ENCODE measurements around the gene SLC25A10. TPM values are rescaled to one million over a fixed set of nuclear protein-coding genes. Genes with fewer than 3 reads are reported as not detected.

SLC25A10 gene
- total RNA-seq, 1 experiment from 2014 or later = 117 TPM

- no TSS peak for BruUV-seq (replicated peaks)
- CTCF ChIA-PET = no interaction called here
- no peak overlapping the region for H3K4me3 ChIP-seq (ENCODE audit: low read length)
- no peak overlapping the region for H3K4me2 ChIP-seq (ENCODE audit: low read length)
- no peaks in the 10 kb centered on the region for H3F3A ChIP-seq (ENCODE audit: low read length, unreplicated experiment)
- H3K9me3 ChIP-seq (ENCODE audit: low read length) = no peaks in the 10 kb centered on the region
- POLR2A ChIA-PET (ENCODE audit: unreplicated experiment) = no interaction called here
- H3K27ac ChIP-seq (ENCODE audit: low read length) = no peak overlapping the region
- H3K9me2 ChIP-seq (replicated peaks; ENCODE audit: low read length) = no peaks in the 10 kb centered on the region
- no peaks in the 10 kb centered on the region for H3K27me3 ChIP-seq (ENCODE audit: low read length)
- intact Hi-C loops (cut with micrococcal nuclease) = no loop called here
- ATAC-seq (no peak), DNase-seq (no peak)
- H4K20me1 ChIP-seq (ENCODE audit: low read length) = peaks cover 38% of the 10 kb centered on the region
- TF ChIP-seq EZH2phosphoT487 (IDR thresholded peaks at IDR 0.05; ENCODE audit: borderline replicate concordance, low read length) (no peak), EZH2 (IDR thresholded peaks at IDR 0.05; ENCODE audit: low read length, unreplicated experiment) (no peak), CTCF (conservative IDR thresholded peaks at IDR 0.05; ENCODE audit: low read depth, low read length) (no peak)
- H3K4me1 ChIP-seq (ENCODE audit: insufficient read depth, low read length) = 0 out of 2 replicates have a peak, but pooled peaks cover 1% of the 10 kb centered on the region
- H2AFZ ChIP-seq (ENCODE audit: low read length) = no peak overlapping the region
- peaks cover 50% of the 10 kb centered on the region for H3K79me2 ChIP-seq (ENCODE audit: low read length)
- H3K9ac ChIP-seq (ENCODE audit: low read length) = no peak overlapping the region
- H3K36me3 ChIP-seq (ENCODE audit: low read depth, low read length) = peaks cover 75% of the 10 kb centered on the region
Measured at GRCh38 chr17:81691196-81691595, 20.9 kb upstream of the SLC25A10 start.

GRCh38 chr17:81691608-81692007 is 20.5 kb upstream of the SLC25A10 start:
- TF ChIP-seq EZH2phosphoT487 (IDR thresholded peaks at IDR 0.05; ENCODE audit: borderline replicate concordance, low read length) (no peak), CTCF (conservative IDR thresholded peaks at IDR 0.05; ENCODE audit: low read depth, low read length) (no peak), EZH2 (IDR thresholded peaks at IDR 0.05; ENCODE audit: low read length, unreplicated experiment) (no peak)
- ChIA-PET POLR2A (ENCODE audit: unreplicated experiment) (no interaction called here), CTCF (no interaction called here)
- Histone ChIP-seq H3K9me2 (replicated peaks; ENCODE audit: low read length) (no peaks in the 10 kb centered on the region), H3K27ac (ENCODE audit: low read length) (no peak overlapping the region), H3K36me3 (ENCODE audit: low read depth, low read length) (peaks cover 74% of the 10 kb centered on the region), H3K79me2 (ENCODE audit: low read length) (peaks cover 49% of the 10 kb centered on the region), H3K9ac (ENCODE audit: low read length) (no peak overlapping the region), H3K4me3 (ENCODE audit: low read length) (no peak overlapping the region), H3K9me3 (ENCODE audit: low read length) (no peaks in the 10 kb centered on the region), H2AFZ (ENCODE audit: low read length) (no peak overlapping the region), H3F3A (ENCODE audit: low read length, unreplicated experiment) (no peaks in the 10 kb centered on the region), H3K27me3 (ENCODE audit: low read length) (no peaks in the 10 kb centered on the region), H3K4me1 (ENCODE audit: insufficient read depth, low read length) (no peaks in the 10 kb centered on the region), H3K4me2 (ENCODE audit: low read length) (no peak overlapping the region), H4K20me1 (ENCODE audit: low read length) (peaks cover 34% of the 10 kb centered on the region)
- no TSS peak for BruUV-seq (replicated peaks)
- DNase-seq (no peak), ATAC-seq (no peak)
- intact Hi-C loops (cut with micrococcal nuclease) = no loop called here

GRCh38 chr17:81693509-81694210 is 18.4 kb upstream of the SLC25A10 start:
- Histone ChIP-seq H4K20me1 (ENCODE audit: low read length) (peaks cover 16% of the 10 kb centered on the region), H2AFZ (ENCODE audit: low read length) (no peak overlapping the region), H3K79me2 (ENCODE audit: low read length) (peaks cover 48% of the 10 kb centered on the region), H3K9me2 (replicated peaks; ENCODE audit: low read length) (no peaks in the 10 kb centered on the region), H3K27me3 (ENCODE audit: low read length) (no peaks in the 10 kb centered on the region), H3K27ac (ENCODE audit: low read length) (no peak overlapping the region), H3K4me3 (ENCODE audit: low read length) (no peak overlapping the region), H3K9ac (ENCODE audit: low read length) (no peak overlapping the region), H3K4me1 (ENCODE audit: insufficient read depth, low read length) (no peaks in the 10 kb centered on the region), H3K36me3 (ENCODE audit: low read depth, low read length) (peaks cover 78% of the 10 kb centered on the region), H3F3A (ENCODE audit: low read length, unreplicated experiment) (no peaks in the 10 kb centered on the region), H3K9me3 (ENCODE audit: low read length) (no peaks in the 10 kb centered on the region), H3K4me2 (ENCODE audit: low read length) (no peak overlapping the region)
- CTCF ChIA-PET = no interaction called here
- DNase-seq = no peak
- peak; percentile 12; the same call in 1 of the 2 replicates for ATAC-seq
- BruUV-seq (replicated peaks) = no TSS peak
- TF ChIP-seq CTCF (conservative IDR thresholded peaks at IDR 0.05; ENCODE audit: low read depth, low read length) = peak; percentile 51
- no peak for TF ChIP-seq EZH2phosphoT487 (IDR thresholded peaks at IDR 0.05; ENCODE audit: borderline replicate concordance, low read length)
- TF ChIP-seq EZH2 (IDR thresholded peaks at IDR 0.05; ENCODE audit: low read length, unreplicated experiment) = no peak
- intact Hi-C loops (cut with micrococcal nuclease) = no loop called here
- POLR2A ChIA-PET (ENCODE audit: unreplicated experiment) = no interaction called here

All from PC-3 (cell line).